ENCODE measurements around the gene COX10.

- TF ChIP-seq PATZ1 (CRISPR knock-in tag; IDR thresholded peaks at IDR 0.05; ENCODE audit: borderline replicate concordance) (no peak), BACH2 (CRISPR knock-in tag; IDR thresholded peaks at IDR 0.05; ENCODE audit: borderline replicate concordance) (no peak), SNAI2 (CRISPR knock-in tag; IDR thresholded peaks at IDR 0.05) (no peak), TCF4 (CRISPR knock-in tag; IDR thresholded peaks at IDR 0.05; ENCODE audit: borderline replicate concordance) (no peak), ZNF565 (CRISPR knock-in tag; conservative IDR thresholded peaks at IDR 0.05; ENCODE audit: low read depth) (no peak), ZNF8 (CRISPR knock-in tag; IDR thresholded peaks at IDR 0.05) (no peak), RARB (CRISPR knock-in tag; IDR thresholded peaks at IDR 0.05) (no peak), ARNTL (CRISPR knock-in tag; IDR thresholded peaks at IDR 0.05; ENCODE audit: borderline replicate concordance, low read depth) (no peak), OSR1 (CRISPR knock-in tag; IDR thresholded peaks at IDR 0.05) (no peak), CREB5 (CRISPR knock-in tag; IDR thresholded peaks at IDR 0.05; ENCODE audit: low read depth) (no peak), POU6F1 (CRISPR knock-in tag; IDR thresholded peaks at IDR 0.05; ENCODE audit: borderline replicate concordance, low read depth) (no peak), ZFP3 (CRISPR knock-in tag; IDR thresholded peaks at IDR 0.05) (no peak), ZC3H10 (CRISPR knock-in tag; IDR thresholded peaks at IDR 0.05) (no peak), CSDC2 (CRISPR knock-in tag; IDR thresholded peaks at IDR 0.05) (no peak)
Observed at GRCh38 chr17:14199601-14200000, 130.3 kb downstream of the COX10 start.
